ENCODE data around the gene KIF25.

Gene KIF25

DNA sequence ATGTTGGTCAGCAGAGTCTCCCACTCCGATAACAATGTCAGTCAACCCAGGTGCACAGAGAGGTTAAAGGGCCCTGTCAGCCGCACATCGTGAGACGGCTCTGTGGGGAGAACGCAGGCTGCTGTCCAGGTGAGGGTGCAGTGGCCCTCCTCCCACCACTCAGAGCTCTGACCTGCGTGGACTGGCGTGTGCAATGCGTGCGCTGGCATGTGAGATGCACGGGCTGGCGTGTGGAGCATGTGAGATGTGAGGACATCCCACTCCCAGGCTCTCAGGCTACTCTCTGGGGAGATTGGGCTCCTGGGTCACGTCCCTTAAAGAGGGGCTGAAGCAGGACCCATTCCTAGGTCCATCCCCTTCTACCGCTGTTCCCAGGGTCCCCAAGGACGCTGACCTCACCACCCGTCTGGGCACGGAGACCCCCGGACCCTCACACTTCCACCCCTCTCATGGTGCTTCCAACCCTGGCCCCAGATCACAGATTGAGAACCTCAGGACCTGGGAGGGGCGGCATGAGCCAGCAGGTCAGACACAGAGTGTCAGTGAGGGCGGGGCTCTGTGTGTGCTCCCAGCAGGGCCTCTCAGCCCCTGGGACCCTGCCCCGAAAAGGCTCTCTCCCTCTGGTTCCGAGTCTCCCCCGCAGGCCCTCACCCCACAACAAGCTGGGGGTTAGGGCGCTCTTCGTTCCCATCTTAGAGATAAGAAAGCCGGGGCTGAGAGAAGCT is 90.1 kb downstream of the KIF25 start:
- Histone ChIP-seq H3K4me3 (ENCODE audit: low read length, poor library complexity, severe bottlenecking) (no peak overlapping the region), H3K36me3 (ENCODE audit: insufficient read depth, low read length) (no peaks in the 10 kb centered on the region), H4K20me1 (ENCODE audit: insufficient read depth, low read length, poor library complexity, severe bottlenecking) (no peaks in the 10 kb centered on the region), H3K4me1 (ENCODE audit: insufficient read depth, low read length, poor library complexity, severe bottlenecking) (no peaks in the 10 kb centered on the region), H3K79me2 (ENCODE audit: insufficient read depth, low read length) (no peaks in the 10 kb centered on the region), H3F3A (ENCODE audit: low read depth) (no peaks in the 10 kb centered on the region), H3K9ac (ENCODE audit: low read depth, low read length, poor library complexity, severe bottlenecking) (no peak overlapping the region), H3K9me2 (replicated peaks; ENCODE audit: low read depth, low read length) (no peaks in the 10 kb centered on the region), H2AFZ (ENCODE audit: low read length) (no peak overlapping the region), H3K9me3 (ENCODE audit: insufficient read depth, low read depth, low read length) (peaks cover 20% of the 10 kb centered on the region; the same call in 1 of the 2 replicates), H3K4me2 (ENCODE audit: low read depth, low read length, poor library complexity, severe bottlenecking) (no peak overlapping the region), H3K27me3 (ENCODE audit: insufficient read depth, low read length, poor library complexity, severe bottlenecking) (no peaks in the 10 kb centered on the region)
- TF ChIP-seq, protein P1, sequence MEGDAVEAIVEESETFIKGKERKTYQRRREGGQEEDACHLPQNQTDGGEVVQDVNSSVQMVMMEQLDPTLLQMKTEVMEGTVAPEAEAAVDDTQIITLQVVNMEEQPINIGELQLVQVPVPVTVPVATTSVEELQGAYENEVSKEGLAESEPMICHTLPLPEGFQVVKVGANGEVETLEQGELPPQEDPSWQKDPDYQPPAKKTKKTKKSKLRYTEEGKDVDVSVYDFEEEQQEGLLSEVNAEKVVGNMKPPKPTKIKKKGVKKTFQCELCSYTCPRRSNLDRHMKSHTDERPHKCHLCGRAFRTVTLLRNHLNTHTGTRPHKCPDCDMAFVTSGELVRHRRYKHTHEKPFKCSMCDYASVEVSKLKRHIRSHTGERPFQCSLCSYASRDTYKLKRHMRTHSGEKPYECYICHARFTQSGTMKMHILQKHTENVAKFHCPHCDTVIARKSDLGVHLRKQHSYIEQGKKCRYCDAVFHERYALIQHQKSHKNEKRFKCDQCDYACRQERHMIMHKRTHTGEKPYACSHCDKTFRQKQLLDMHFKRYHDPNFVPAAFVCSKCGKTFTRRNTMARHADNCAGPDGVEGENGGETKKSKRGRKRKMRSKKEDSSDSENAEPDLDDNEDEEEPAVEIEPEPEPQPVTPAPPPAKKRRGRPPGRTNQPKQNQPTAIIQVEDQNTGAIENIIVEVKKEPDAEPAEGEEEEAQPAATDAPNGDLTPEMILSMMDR (conservative IDR thresholded peaks at IDR 0.05; ENCODE audit: low read length): no peak
- TF ChIP-seq EZH2phosphoT487 (IDR thresholded peaks at IDR 0.05; ENCODE audit: borderline replicate concordance): no peak

- H3K36me3 ChIP-seq (ENCODE audit: insufficient read depth, low read length): no peaks in the 10 kb centered on the region
- TF ChIP-seq EZH2phosphoT487 (IDR thresholded peaks at IDR 0.05; ENCODE audit: borderline replicate concordance): no peak
- TF ChIP-seq, protein P1 (conservative IDR thresholded peaks at IDR 0.05; ENCODE audit: low read length): no peak
- H3K9me2 ChIP-seq (replicated peaks; ENCODE audit: low read depth, low read length): no peaks in the 10 kb centered on the region
- no peak overlapping the region for H3K9ac ChIP-seq (ENCODE audit: low read depth, low read length, poor library complexity, severe bottlenecking)
- no peaks in the 10 kb centered on the region for H3F3A ChIP-seq (ENCODE audit: low read depth)
- H4K20me1 ChIP-seq (ENCODE audit: insufficient read depth, low read length, poor library complexity, severe bottlenecking): no peaks in the 10 kb centered on the region
- no peak overlapping the region for H2AFZ ChIP-seq (ENCODE audit: low read length)
- no peaks in the 10 kb centered on the region for H3K79me2 ChIP-seq (ENCODE audit: insufficient read depth, low read length)
- H3K9me3 ChIP-seq (ENCODE audit: insufficient read depth, low read depth, low read length): peaks cover 16% of the 10 kb centered on the region; the same call in 1 of the 2 replicates
- no peaks in the 10 kb centered on the region for H3K4me1 ChIP-seq (ENCODE audit: insufficient read depth, low read length, poor library complexity, severe bottlenecking)
- H3K27me3 ChIP-seq (ENCODE audit: insufficient read depth, low read length, poor library complexity, severe bottlenecking): no peaks in the 10 kb centered on the region
- no peak overlapping the region for H3K4me3 ChIP-seq (ENCODE audit: low read length, poor library complexity, severe bottlenecking)
- no peak overlapping the region for H3K4me2 ChIP-seq (ENCODE audit: low read depth, low read length, poor library complexity, severe bottlenecking)
Observed at GRCh38 chr6:168088161-168089053, 90.9 kb downstream of the KIF25 start.

DNA sequence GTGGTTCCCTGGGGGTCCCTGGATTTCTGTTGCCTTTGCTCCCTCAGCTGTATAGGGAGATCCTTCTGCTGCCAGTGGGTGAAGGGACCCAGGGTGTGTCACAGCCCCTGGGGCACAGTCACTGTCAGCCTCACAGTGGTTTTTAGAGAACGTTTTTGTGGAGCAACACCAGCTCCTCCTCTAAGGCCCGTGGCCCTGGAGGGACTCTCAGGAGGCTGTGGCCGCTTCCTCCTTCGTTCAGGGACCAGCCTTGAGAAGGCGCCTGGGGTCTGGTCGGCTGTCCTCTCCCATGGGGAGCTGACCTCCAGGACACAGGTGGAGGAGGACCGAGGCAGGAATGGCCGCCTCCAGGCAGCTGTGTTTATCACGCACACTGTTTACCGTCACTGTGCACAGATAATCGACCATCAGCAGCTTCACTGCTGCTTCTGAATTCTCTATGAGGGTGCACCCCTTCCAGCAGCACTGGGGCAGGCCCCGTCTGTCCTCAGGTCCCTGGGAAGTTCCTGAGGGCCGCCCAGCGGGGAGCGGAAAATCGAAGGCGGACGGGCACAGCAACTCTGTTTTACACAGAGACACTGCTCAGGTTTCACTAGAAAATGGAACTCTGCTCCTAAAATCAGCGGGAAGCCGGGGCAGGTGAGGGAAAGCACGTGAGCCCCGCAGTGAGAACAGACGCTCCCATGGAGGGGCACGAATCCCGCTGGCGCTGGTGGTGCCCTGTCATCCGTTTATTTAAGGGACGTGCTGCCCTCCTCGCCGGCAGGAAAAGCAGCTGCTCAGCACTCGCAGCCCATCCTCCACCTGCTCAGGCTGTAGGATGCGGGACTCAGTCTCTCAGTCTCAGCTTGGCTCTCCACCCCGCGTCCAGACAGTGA is 92.0 kb downstream of the KIF25 start:
- no peaks in the 10 kb centered on the region for H3K36me3 ChIP-seq (ENCODE audit: insufficient read depth, low read length)
- no peaks in the 10 kb centered on the region for H3K79me2 ChIP-seq (ENCODE audit: insufficient read depth, low read length)
- no peak overlapping the region for H3K9ac ChIP-seq (ENCODE audit: low read depth, low read length, poor library complexity, severe bottlenecking)
- H3K4me2 ChIP-seq (ENCODE audit: low read depth, low read length, poor library complexity, severe bottlenecking): no peak overlapping the region
- no peaks in the 10 kb centered on the region for H3K9me2 ChIP-seq (replicated peaks; ENCODE audit: low read depth, low read length)
- H3K4me1 ChIP-seq (ENCODE audit: insufficient read depth, low read length, poor library complexity, severe bottlenecking): no peaks in the 10 kb centered on the region
- H3K27me3 ChIP-seq (ENCODE audit: insufficient read depth, low read length, poor library complexity, severe bottlenecking): no peaks in the 10 kb centered on the region
- no peak for TF ChIP-seq EZH2phosphoT487 (IDR thresholded peaks at IDR 0.05; ENCODE audit: borderline replicate concordance)
- TF ChIP-seq, protein P1 (conservative IDR thresholded peaks at IDR 0.05; ENCODE audit: low read length): no peak
- no peak overlapping the region for H2AFZ ChIP-seq (ENCODE audit: low read length)
- H3K4me3 ChIP-seq (ENCODE audit: low read length, poor library complexity, severe bottlenecking): no peak overlapping the region
- no peaks in the 10 kb centered on the region for H3F3A ChIP-seq (ENCODE audit: low read depth)
- peaks cover 16% of the 10 kb centered on the region; the same call in 1 of the 2 replicates for H3K9me3 ChIP-seq (ENCODE audit: insufficient read depth, low read depth, low read length)
- no peaks in the 10 kb centered on the region for H4K20me1 ChIP-seq (ENCODE audit: insufficient read depth, low read length, poor library complexity, severe bottlenecking)

Data from Loucy (cell line).